Stimulated activated CD4-positive, alpha-beta T cell treated with anti-CD3 and anti-CD28 coated beads, Interleukin-15, amount 100 ng/mL, for 24 hours (primary cell): Measurements from ENCODE around the gene FHAD1.
A peak's percentile ranks its signal among the peaks of the same experiment; 100 is the strongest.
"Not testable (repeated sequence)": the region's sequence is repeated elsewhere in the genome, so short reads cannot be mapped to it uniquely, and the experiment has no call there.

ENCODE experiments used
- DNase-seq: peaks from one replicate; pipeline ENCODE4 v3.0.0-alpha.2; 2020

Gene FHAD1

GRCh38 chr1:15277933-15278332, 30.9 kb downstream of the FHAD1 start:
- DNase-seq, result no peak

- no peak for DNase-seq
Measured at GRCh38 chr1:15279576-15280230, 32.7 kb downstream of the FHAD1 start.

GRCh38 chr1:15280416-15280815, 33.4 kb downstream of the FHAD1 start:
- DNase-seq, result no peak

- no peak for DNase-seq
Measured at GRCh38 chr1:15282038-15282437, 35.0 kb downstream of the FHAD1 start.

GRCh38 chr1:15282810-15283474, 35.9 kb downstream of the FHAD1 start:
- no peak for DNase-seq

- DNase-seq, result no peak
Measured at GRCh38 chr1:15283526-15283925, 36.5 kb downstream of the FHAD1 start.

- DNase-seq, result no peak
Measured at GRCh38 chr1:15286452-15286851, 39.4 kb downstream of the FHAD1 start.

GRCh38 chr1:15287035-15287979, 40.3 kb downstream of the FHAD1 start:
- no peak for DNase-seq

GRCh38 chr1:15288173-15288926, 41.3 kb downstream of the FHAD1 start:
- DNase-seq, result no peak

- DNase-seq, result no peak
Measured at GRCh38 chr1:15289251-15289651, 42.2 kb downstream of the FHAD1 start.

GRCh38 chr1:15290382-15290781, 43.4 kb downstream of the FHAD1 start:
- DNase-seq, result peak; percentile 36

GRCh38 chr1:15295696-15296095, 48.7 kb downstream of the FHAD1 start:
- DNase-seq, result no peak

GRCh38 chr1:15296585-15297321, 49.7 kb downstream of the FHAD1 start:
- no peak for DNase-seq

GRCh38 chr1:15297975-15298374, 51.0 kb downstream of the FHAD1 start:
- not testable (repeated sequence) for DNase-seq

GRCh38 chr1:15299179-15299578, 52.2 kb downstream of the FHAD1 start:
- no peak for DNase-seq

- no peak for DNase-seq
Measured at GRCh38 chr1:15299806-15300205, 52.8 kb downstream of the FHAD1 start.

GRCh38 chr1:15303935-15304334, 56.9 kb downstream of the FHAD1 start:
- DNase-seq, result no peak

GRCh38 chr1:15304708-15305467, 57.9 kb downstream of the FHAD1 start:
- DNase-seq, result peak; percentile 81

- no peak for DNase-seq
Measured at GRCh38 chr1:15305468-15305770, 58.4 kb downstream of the FHAD1 start.

GRCh38 chr1:15306352-15306751, 59.3 kb downstream of the FHAD1 start:
- DNase-seq, result not testable (repeated sequence)

GRCh38 chr1:15308135-15308534, 61.1 kb downstream of the FHAD1 start:
- no peak for DNase-seq

GRCh38 chr1:15308621-15309027, 61.6 kb downstream of the FHAD1 start:
- DNase-seq, result no peak
